T-helper 22 cell (primary cell): ENCODE data around the gene ZNF30.
A peak's percentile ranks its signal among the peaks of the same experiment; 100 is the strongest.
"Not testable (repeated sequence)": the region's sequence is repeated elsewhere in the genome, so short reads cannot be mapped to it uniquely, and the experiment has no call there.

Experiments
- DNase-seq: peaks from one replicate; pipeline ENCODE4 v3.0.0-alpha.2; 2020; ENCODE audit warnings: low read depth

Gene ZNF30

DNA sequence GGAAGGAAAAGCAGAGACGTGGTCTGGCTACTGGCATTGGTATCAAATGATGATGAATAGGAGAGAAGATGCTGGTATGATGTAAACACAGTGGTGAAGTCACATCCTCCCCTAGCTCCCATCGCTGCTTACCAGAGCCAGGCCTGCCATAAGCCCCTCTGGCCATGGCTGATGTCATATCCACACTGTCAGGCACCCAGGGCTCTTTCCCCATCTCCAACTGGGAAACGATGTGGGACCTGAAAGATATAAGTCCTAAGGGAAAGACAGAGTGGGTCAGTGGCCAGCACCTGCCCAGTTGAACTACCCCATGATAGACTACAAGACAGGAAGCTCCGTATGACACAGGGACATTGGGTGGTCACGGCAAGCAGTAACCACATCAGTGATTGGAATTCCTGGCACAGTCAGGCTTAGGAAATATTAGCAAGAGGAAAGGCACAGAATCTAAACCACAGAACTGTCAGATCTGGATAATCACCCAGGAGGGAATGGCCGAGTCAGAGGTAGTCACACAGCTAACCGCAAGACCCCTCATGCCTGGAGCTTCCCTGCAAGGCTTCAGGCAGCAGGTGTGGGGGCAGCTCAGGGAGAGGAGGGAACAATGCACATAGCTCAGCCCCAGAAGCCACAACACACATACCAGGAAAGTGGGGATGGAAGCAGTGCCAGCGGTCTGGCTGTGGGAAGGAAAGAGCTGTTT, 33.6 kb downstream of the ZNF30 start:
- DNase-seq, result no peak

DNA sequence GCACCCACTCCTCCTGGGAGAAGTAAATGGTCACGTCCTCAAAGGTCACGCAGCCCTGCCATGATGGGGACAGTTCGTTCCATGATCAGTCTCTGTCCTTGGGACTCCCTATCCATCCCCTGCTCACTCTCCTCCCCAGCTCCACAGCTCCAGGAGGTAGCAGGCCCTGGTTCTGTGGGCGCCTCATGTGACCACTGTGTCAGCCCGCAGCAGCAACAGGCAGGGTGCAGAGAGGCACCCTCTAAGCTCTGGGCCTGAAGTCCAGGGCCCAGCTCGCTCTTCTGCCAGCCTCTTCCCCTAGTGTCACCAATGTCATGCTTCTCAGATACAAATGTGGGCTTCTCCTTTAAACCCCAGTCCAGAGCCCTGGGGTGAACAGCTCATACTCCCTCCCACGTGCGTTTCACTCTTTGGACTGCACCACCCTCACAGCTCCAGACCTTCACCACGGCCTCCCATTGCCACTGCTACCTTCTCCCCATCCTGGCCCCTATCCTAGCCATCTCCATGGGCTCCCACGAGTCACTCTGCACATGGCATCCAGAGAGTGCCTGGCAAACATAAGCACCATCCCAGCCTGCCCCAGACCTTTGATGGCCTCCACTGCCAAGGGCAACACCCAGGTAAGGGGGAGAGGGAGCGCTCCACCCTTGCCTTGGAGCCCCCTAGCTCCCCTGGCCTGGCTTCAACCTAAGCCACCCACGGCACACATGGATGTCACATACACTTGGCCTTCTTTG, 34.4 kb downstream of the ZNF30 start:
- DNase-seq, result no peak

DNA sequence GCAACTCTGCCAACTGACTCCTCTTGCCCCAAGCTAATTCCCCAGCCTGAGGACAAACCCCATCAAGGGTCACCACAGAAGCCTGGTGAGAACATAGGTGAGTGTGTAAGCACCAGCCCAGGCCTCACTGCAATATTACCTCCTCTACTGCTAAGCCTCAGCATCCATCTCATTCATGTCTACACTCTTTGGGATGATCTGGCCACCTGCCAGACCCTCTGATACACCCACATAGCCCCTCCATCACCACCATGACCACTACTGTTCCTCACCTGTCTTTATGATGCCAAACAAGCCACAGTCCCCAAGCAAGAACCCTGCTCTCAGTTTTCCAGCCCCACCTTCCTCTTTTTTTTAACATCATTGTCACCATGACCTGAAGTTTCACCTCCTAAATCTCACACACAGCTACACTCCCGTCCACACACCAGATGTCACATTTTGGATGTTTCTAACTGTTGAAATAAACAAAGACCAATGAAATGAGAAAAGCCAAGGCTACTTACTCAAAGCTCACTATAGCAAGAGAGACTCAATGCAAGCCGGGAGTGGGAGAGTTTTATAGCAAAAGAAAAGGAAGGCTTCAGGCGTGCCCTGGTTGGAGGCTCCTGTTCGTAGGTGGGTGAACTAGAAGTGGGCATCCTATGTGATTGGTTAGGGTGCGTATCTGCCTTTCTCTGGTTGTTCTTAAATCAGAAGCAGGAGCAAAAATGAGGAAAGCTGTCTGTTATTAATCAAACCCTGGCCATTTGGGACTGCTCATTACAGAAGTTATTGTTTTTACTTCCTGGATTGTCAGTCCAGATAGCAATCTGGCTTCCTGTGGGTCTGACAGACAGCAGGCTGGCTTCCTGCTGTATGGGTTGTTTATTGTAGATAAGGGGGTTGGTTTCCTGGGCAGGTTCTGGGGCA, 35.3 kb downstream of the ZNF30 start:
- DNase-seq, result peak; percentile 20

DNA sequence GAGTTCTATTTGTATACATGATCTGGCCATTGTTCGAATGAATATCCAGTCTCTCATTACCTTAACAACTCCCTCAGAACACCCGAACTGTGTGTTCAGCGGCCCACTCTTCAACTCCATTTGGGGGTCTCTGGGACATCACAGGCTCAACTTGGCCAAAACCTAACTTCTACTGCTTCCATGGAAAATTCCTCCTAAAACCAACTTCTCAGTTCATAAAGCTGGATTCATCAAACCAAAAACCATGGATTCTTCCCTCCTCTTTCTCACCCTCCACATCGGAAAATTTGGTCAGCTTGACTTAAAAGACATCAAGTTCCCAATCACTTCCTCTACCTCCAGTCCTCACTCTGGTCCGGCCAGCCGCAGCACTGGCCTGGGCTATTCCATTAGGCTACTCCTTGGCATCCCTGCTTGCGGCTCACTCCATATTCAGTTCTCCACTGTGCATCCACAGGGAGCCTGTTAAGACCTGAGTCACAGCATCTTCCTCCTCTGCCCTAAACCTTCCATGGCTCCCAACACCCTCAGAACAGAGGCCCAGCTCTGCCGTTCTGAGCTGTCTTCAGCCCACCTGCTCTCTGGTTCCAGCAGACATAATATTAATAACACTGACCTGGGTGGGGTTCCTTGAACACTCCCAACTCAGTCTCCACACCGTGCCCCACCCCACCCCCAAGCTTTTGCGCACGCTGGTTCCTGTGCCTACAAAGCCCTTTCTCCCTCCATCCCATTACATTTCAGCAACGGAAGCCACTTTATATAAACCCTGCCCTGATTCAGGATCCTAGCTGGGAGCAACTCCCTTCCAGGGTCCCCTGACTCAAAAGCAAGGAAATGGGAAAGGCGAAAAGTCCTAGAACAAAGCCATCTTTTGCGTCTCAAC, 36.2 kb downstream of the ZNF30 start:
- no peak for DNase-seq

DNA sequence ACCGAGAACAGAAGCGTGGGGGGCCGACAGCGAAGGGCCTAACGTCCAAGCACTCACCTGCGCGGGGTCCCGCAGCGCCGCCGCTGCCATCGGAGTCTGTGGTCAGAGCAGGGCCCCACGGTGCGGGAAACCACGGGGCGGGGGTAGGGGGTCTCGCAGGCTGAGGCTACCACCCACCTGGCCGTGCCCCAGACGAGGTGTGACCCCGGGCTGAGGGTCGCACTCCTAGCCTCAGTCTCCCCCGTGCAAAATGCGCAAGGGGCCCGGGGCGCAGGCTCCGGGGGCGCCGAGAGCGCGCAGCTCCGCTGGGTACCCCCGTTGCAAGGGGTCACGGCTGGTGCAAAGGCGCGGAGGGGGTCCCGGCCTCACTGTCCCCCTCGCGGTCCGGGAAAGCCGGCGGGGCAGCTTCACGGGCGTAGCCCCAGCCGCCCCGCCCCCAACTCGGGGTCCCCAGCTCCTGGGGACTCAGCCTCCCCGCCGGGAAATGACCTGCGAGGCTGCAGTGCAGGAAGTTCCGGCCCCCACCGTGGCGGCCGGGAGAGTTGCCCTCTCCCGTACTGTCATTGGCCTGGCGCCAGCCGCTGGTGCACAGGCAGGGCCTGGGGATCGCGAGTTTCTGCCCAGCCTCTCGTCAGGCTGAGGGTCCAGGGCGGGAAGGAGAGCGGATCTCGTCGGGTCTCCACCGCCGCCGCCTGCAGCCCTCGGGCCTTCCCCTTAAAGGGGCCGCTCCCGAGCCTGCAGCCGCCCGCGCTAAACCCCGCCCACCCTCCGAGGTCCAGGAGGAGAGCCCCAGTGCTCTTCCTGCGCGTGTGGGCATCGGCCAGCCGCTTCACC, 37.1 kb downstream of the ZNF30 start, which contains the start of gene ZNF792:
Gene ZNF792, minus strand, starts transcription at position 657 of the 834 bp plus-strand sequence. Its CDS starts 567 bp downstream, at position 90.
- DNase-seq, result peak; percentile 9

DNA sequence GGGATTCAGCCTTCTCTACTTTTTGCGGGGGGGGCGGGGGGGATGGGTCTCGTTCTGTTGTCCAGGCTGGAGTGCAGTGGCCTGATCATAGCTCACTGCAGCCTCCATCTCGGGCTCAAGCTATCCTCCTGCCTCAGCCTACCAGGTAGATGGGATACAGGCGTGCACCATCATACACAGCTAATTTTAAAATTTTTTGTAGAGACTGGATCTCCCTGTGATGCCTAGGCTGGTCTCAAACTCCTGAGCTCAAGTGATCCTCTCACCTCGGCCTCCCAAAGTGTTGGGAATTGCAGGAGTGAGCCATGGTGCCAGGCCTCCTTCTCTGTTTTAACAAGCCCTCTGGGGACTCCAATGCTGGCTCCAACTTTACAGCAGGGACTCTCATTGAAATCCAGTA, 37.9 kb downstream of the ZNF30 start:
- DNase-seq, result no peak

DNA sequence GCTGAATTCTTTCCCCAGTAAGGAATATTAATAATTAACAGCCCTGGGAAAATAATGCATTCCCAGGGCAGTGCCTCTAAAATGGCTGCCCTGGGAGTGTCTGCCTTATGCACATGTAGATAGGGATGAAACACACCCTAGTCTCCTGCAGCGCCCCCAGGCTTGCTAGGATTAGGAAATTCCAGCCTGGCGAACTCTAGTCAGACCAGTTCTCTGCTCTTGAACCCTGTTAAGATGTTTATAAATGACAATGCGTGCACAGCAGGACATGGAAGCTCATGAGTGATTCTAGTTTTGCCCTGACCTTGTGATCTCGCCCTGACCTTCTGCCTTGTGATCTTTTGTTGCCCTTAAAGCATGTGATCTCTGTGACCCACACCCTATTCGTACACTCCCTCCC, 38.8 kb downstream of the ZNF30 start:
- DNase-seq, result not testable (repeated sequence)

DNA sequence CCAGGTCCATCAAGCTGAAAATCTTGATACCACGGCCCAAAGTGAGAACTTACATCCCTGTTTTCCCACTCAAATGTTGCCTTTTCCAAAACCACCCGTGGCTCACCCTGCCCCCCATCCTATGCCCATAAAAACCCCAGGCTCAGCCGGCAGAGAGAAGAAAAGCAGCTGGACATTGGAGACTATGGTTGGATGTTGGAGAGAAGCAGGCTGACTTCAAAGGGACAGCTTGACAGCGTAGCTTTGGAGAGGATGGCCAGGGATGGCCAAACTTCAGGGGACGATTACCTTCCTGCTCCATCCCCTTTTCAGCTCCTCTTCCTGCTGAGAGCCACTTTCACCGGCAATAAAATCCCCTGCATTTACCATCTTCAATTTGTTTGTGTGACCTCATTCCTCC, 40.8 kb downstream of the ZNF30 start:
- DNase-seq, result no peak

DNA sequence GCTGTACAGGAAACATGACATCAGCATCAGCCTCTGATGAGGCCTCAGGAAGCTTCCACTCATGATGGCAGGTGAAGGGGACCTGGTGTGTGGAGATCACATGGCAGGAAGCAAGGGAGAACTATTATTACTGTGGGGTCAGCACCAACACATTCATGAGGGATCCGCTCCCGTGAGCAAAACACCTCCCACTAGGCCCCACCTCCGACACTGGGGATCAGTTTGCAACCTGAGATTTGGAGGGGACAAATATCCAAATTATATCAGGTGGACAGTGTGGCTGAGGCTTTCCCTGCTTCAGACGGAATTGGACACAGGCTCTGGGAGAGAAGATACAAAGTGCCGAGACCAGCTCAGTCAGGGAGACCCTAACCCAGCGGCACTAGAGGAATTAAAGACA, 43.0 kb downstream of the ZNF30 start:
- no peak for DNase-seq

DNA sequence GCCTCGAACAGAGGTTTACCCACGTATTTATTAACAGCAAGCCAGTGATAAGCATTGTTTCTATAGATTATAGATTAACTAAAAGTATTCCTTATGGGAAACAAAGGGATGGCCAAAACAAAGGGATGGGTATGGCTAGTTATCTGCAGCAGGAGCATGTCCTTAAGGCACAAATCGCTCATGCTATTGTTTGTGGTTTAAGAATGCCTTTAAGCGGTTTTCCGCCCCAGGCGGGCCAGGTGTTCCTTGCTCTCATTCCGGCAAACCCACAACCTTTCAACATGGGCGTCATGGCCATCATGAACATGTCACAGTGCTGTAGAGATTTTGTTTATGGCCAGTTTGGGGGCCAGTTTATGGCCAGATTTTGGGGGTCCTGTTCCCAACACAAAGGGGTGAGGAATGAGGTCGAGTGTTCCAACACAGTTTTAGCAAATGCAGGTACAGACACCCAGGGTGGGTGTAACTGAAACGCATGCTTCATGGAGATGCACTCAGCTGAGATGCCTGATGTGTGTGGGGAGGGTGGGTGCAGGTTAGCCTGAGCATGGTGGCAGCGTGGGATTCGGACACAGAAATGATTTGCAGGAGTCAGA, 43.6 kb downstream of the ZNF30 start:
- DNase-seq, result not testable (repeated sequence)

DNA sequence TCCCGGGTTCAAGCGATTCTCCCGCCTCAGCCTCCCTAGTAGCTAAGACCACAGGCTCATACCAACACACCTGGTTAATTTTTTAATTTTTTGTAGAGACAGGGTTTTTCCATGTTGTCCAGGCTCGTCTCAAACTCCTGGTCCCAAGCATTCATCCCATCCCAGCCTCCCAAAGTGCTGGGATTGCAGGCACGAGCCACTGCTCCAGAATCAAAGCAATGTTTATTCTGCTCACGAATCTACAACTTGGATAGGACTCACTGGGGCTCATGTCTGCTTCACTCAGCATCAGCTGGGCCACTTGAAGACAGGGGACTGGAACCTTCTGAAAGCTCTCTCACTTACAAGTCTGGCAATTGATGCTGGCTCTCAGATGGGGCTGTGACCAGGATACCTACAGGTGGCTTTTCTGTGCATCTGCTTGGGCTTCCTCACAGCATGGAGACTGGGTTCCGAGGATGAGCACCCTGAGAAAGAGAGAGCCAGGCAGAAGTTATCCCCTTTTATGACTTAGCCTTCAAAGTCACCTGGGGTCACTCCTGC, 45.5 kb downstream of the ZNF30 start:
- no peak for DNase-seq

DNA sequence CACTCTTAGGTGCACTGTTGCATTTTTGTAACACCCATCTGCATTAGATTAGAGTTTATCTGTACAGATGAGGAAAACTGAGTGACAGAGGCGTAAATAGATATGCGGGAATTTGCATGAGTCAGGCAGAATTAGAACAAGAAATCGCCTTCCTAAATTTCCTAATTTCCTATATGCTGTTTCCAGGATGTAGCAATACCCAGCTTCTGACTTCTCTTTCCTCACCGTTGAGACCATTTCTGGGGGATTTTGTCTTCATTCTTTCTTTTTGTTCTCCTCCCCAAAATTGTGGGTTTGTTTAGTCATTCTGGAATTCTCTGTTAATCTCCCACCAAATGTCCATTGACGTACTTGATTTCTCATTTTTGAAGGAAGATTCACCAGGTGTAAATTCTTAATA, 47.9 kb downstream of the ZNF30 start:
- DNase-seq, result no peak

DNA sequence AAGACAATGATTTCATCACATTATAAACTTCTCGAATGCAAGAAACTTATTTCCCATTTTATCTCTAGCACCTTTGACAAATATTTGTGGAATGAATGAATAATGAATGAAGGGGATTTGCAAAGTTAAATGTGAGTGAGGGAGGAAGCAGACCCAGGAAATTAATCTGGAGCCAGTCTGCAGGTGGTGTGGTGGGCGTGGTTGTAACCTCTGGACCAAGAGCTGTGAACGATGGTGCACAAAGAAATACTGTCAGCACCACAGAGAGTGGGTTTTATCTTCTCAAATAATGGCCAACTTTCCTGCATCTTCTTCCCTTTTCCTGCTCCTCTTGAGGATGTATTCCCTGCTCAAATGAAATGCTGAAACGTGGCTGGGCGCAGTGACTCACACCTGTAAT, 48.4 kb downstream of the ZNF30 start:
- no peak for DNase-seq

DNA sequence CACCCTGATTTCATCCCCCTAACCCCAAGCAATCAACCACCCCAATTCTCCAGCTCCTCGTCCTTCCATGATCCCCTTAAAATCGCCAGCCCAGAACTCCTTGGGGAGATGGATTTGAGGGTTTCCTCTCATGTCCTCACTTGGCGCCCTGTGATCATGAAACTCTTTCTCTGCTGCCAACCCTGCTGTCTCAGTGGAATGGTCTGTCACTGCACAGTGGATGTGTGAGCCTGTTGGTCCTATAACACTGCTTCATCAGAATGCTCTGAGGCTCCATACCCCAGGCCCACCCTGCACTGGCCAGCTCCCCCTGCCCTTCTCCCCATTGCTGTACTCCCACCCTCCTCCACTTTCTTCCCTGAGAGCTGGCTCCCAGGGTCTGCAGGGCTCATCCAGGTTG, 49.9 kb downstream of the ZNF30 start:
- no peak for DNase-seq

DNA sequence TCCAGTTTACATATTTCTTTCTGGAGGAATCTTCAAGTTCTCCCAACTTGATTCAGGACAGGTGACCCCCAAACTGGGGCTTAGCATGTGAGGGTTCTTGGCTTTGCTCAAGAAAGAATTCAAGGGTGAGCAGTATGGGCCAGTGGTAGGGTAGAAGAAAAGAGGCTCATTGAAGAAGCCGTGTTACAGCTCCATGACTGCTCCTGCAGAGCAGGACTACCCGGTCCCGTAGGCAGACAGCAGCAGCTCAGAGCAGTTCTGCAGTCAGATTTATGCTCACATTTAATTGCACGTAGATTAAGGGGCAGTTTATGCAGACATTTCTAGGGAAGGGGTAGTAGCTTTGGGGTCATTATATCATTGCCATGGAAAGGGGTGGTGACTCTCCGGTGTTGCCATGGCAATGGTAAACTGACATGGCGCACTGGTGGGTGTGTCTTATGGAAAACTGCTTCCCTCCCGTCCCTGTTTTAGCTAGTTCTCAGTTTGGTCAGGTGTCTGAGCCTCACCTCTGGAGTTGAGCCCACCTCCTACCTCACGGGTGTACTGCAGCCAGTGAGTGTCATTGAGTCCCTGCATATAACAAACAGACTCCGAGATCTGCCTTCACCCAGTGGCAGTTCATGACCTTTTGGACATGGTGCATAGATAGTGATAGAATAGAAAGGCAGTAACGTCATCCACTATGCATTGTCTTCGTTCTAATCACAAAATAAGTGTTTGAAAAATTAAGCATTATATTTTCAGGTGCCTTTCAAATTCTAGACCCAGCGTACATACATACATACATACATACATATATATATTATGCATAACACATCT, 53.3 kb downstream of the ZNF30 start:
- no peak for DNase-seq

DNA sequence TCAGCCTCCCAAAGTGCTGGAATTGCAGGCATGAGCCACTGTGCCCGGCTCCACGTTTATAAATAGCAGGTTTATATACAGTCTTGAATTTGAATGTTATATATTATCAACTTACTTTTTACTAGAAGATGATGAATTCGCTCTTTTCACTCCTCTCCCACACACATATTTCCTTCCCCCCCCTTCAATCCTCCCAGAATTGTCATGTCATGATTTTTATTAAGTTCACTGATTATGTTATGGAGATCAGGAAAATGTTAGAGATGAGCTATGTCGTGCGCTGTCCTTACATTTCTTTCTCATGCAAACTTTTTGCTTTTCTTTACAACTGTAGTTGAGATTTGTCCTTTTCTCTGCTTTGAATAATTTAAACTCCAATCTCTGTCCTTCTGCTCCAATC, 55.6 kb downstream of the ZNF30 start:
- no peak for DNase-seq

DNA sequence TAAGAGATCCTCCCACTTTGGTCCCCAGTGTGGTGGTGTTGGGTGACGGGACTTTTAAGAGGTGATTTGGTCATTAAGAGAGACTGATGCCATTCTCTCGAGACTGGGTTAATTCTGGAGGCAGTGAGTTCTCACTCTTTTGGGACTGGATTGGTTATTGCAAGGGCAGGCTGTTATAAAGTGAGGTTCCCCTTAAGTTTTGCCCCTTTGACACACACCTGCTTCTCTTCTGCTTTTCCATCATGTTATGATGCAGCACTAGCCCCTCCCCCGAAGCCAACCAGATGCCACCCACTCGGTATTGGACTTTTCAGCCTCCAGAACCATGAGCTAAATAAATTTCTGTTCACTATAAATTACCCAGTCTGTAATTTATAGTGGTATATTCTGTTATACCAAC, 57.1 kb downstream of the ZNF30 start:
- no peak for DNase-seq

DNA sequence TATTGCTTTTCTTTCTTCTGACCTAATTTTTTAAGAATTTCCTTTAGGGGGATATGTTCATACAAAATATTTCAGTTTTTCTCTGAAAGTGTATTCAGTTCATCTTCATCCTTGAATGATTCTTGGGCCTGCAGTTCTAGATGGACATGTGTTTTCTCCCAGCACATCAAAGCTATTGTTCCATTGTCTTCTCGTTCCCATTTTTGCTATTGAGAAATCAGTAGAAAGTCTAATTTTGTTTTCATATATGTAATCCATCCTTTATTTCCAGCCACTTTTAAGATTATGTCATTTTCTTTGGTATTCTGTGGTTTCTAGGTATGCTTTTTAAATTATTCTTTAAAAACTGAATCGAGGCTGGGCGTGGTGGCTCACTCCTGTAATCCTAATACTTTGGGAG, 57.6 kb downstream of the ZNF30 start:
- DNase-seq, result no peak
